Ovary (tissue), 9 donors: ENCODE data around the gene HS1BP3. TPM values are rescaled to one million over a fixed set of nuclear protein-coding genes. Genes with fewer than 3 reads are reported as not detected.

Experiments used
- DNase-seq, 5 donors: peaks; one replicate each; pipeline ENCODE4 v3.0.0-alpha.2; 2019 to 2020
- H3K27ac ChIP-seq, 2 donors: fragments of 200-600 bp; one replicate each; pipeline versions ENCODE4 v1.5.1 to v1.8.0; 2019 to 2022
- H3K27me3 ChIP-seq: fragments of 200-600 bp; one replicate; pipeline ENCODE4 v1.8.0; 2022
- H3K36me3 ChIP-seq: fragments of 200-600 bp; sonication (generic); one replicate; pipeline ENCODE4 v1.5.1; 2019
- H3K4me1 ChIP-seq: one replicate; pipeline ENCODE4 v1.8.1; 2013; ENCODE audit warnings: mild to moderate bottlenecking, moderate library complexity; ENCODE audit not compliant: insufficient read depth
- H3K4me3 ChIP-seq: fragments of 200-600 bp; sonication (generic); one replicate; pipeline ENCODE4 v1.5.1; 2017
- H3K9me3 ChIP-seq, 2 donors: fragments of 200-600 bp in 1 of 2; sonication (generic) in 1 of 2; one replicate each; pipeline versions ENCODE4 v1.5.1 to v1.8.1; 2013 to 2019; ENCODE audit warnings: mild to moderate bottlenecking in 1 of 2, moderate library complexity in 1 of 2
- EP300 ChIP-seq: sonication (generic); formaldehyde crosslinking; IDR thresholded peaks from one replicate; pipeline ENCODE4 v1.6.1; 2017; ENCODE audit warnings: antibody characterized with exemption
- POLR2A ChIP-seq: fragments of 450-650 bp; IDR thresholded peaks from one replicate; pipeline ENCODE4 v1.6.1; 2017; ENCODE audit warnings: antibody characterized with exemption, mild to moderate bottlenecking, moderate library complexity
- WGBS, 3 donors: extraction: QIAGEN DNeasy Blood & Tissue Kit in 1 of 3; methylation state at CpG; one replicate each; pipeline versions ENCODE4 v1.1.5 to v1.1.7; 2013 to 2017; 5-methylcytosine and 5-hydroxymethylcytosine counted together
- intact Hi-C, 4 donors: fragments of 100-400 bp; cut with DNase I; formaldehyde crosslinking; loops; one replicate each; pipeline versions ENCODE4 v1.11.0 to v1.15.1; 2022 to 2023
- polyA plus RNA-seq, 2 donors: library from polyadenylated mRNA; stranded (reverse); fragments of 200-250 nt in 1 of 2; fragments of 350-450 nt in 1 of 2; fragmentation: Illumina TruSeq in 1 of 2; extraction: RNeasy Lipid Tissue Mini Kit (QIAGEN cat#74804) in 1 of 2; gene quantifications; one replicate each; pipeline ENCODE4 v1.2.3, GENCODE V29; 2013 to 2014
- total RNA-seq, 7 donors: library from RNA; depleted of rRNA in 2 of 7; stranded (reverse); fragments of >200 nt in 2 of 7; fragmentation: NEBNext Ultra II Directional in 3 of 7; extraction: Animal tissue kit (Norgen Biotek cat#: 25700) in 3 of 7; gene quantifications; one replicate each; pipeline versions ENCODE4 v1.1.0 to v1.2.4, GENCODE V29; 2016 to 2023
- TF ChIP-seq, protein P1 (sequence below), 3 donors: fragments of 450-650 bp in 2 of 3; fragments of 200-600 bp in 1 of 3; IDR thresholded peaks; one replicate each; pipeline versions ENCODE4 v1.5.1 to v1.8.0; 2016 to 2022; ENCODE audit warnings: antibody characterized with exemption in 3 of 3, mild to moderate bottlenecking in 1 of 3
- donor health status: DM: no; HTN: no; CAD: no; lungs with moderate emphysema.
- donor health status: DM: no; HTN: no; CAD: no.
- donor health status: Bipolar disorder and iron deficiency.
- donor health status: DM: yes; HTN: yes; CAD: no.
- donor health status: DM: no; HTN: no; CAD: no.
- donor health status: DM: yes; HTN: yes; CAD: no.

Gene HS1BP3
- total and polyA plus RNA-seq, 9 donors: 12.0 to 24.4 (median 22.2) TPM

DNA sequence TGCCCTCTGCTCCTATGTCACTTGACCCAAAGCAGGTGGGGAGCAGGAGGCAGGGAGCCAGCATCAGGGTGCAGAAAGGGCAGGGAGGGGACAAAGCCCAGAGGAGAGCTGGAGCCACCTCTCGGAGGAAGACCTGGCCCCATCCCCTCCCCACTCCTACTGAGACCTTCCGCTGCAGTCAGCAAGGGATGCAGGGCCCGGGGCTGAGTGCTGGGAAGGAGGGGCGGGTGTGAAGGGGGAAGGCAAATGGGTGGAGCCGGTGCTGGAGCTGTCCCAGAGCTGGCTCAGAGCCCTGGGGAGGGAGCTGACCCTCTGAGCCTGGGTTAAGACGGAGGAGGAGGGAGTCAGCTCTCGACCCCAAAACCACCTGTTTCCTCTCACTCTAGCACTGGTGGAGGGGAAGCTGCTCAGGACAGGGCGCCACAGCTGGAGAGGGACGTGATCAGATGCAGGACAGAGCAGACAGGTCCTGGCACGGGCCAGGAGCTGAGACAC, 33.8 kb downstream of the HS1BP3 start:
- 13 to 19% (median 17%) methylated on average over 10 of the region's 10 CpGs for WGBS, 3 donors
- DNase-seq: peak; percentile 93 to 95 (median 94)

DNA sequence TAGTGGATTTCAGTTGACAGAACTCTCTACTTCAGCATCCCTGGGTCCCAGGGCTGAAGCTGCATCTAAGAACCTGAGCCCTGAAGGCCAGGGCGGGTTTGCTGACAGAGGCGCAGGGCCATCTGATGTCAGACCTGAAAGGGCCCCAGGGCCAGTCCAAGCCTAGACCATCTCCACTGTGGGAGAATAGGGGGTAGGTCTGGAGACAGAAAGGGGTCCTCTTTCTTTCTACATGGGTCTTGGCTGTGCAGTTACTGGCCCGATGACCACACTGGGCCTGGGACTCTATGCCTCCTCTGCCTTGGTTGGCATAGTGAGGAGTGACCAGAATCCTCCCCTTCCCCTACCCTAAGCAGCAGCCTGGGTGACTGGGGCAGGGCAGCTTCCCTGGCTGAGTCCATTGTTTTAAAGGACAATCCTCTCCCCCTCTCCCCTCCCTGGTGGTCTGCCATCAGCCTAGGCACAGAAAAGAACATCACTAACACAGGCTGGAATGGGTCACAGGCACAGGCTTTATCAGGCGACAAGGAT, 34.5 kb downstream of the HS1BP3 start:
- no peaks in the 10 kb centered on the region for H3K27me3 ChIP-seq
- peak in 3 of 5 donors; percentile 38 to 47 (median 40) for DNase-seq
- intact Hi-C loops: loop anchor here in 3 of 4 donors (5.0 kb wide), 1 partner anchor 169 kb away; the partner anchor contains the start of gene RHOB (in 3 of the 3)
- WGBS, 3 donors: 87 to 92% (median 91%) methylated on average over 4 of the region's 4 CpGs
- TF ChIP-seq EP300: no peak
- no peaks in the 10 kb centered on the region for H3K9me3 ChIP-seq
- H3K4me1 ChIP-seq: peaks cover 46% of the 10 kb centered on the region
- no peaks in the 10 kb centered on the region for H3K36me3 ChIP-seq
- no peak overlapping the region for H3K4me3 ChIP-seq
- peak overlapping the region; percentile 47 to 90 for H3K27ac ChIP-seq

More for the DNA sequence above, 33.8 kb downstream of the HS1BP3 start:
- H3K4me1 ChIP-seq: peaks cover 42% of the 10 kb centered on the region
- TF ChIP-seq, protein P1, sequence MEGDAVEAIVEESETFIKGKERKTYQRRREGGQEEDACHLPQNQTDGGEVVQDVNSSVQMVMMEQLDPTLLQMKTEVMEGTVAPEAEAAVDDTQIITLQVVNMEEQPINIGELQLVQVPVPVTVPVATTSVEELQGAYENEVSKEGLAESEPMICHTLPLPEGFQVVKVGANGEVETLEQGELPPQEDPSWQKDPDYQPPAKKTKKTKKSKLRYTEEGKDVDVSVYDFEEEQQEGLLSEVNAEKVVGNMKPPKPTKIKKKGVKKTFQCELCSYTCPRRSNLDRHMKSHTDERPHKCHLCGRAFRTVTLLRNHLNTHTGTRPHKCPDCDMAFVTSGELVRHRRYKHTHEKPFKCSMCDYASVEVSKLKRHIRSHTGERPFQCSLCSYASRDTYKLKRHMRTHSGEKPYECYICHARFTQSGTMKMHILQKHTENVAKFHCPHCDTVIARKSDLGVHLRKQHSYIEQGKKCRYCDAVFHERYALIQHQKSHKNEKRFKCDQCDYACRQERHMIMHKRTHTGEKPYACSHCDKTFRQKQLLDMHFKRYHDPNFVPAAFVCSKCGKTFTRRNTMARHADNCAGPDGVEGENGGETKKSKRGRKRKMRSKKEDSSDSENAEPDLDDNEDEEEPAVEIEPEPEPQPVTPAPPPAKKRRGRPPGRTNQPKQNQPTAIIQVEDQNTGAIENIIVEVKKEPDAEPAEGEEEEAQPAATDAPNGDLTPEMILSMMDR (IDR thresholded peaks at IDR 0.05): no peak
- peak; percentile 39 for TF ChIP-seq POLR2A
- intact Hi-C loops: loop anchor here in 3 of 4 donors (5.0 kb wide), 1 partner anchor 170 kb away; the partner anchor contains the start of gene RHOB (in 3 of the 3)
- no peaks in the 10 kb centered on the region for H3K36me3 ChIP-seq
- H3K9me3 ChIP-seq: no peaks in the 10 kb centered on the region
- no peaks in the 10 kb centered on the region for H3K27me3 ChIP-seq
- H3K27ac ChIP-seq: peak overlapping the region; percentile 47 to 90
- H3K4me3 ChIP-seq: no peak overlapping the region

DNA sequence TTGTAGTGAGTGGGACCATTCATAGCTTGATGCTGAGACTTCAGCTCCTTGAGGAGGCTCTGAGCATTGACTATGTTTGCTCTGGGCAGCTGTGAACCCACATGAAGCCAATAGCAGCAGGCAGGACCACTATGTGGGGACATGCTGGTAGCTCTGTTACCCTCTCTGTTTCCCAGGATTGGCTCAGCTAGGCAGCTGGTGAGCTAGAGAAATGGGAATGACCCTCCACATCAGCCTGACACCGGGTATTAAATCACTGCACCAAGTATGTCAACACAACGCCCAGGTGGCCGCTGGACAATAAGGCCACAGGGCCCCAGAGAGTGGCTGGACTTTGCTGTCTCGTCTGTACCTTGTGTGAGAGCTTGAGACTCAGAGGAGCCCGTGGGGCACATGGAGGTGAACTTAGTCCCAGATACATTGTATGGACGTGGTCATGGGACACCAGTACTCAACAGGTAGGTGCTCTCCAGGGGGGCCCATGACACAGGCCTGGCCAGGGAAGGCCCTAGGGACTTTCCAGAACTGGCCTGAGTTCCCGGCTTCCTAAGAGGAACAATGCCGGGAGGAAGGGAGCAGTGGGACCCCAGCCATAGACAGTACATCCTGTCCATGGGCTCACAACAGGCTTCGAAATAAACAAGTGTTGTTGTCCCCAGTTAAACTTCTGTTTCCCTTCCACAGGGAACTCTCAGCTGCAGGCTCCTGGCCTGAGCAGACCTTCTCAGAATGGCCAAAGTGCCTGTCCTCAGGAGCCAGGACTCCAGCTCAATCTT, 35.2 kb downstream of the HS1BP3 start:
- WGBS, 3 donors: 73 to 77% (median 74%) methylated on average over 6 to 9 of the region's 9 CpGs
- Histone ChIP-seq H3K36me3 (no peaks in the 10 kb centered on the region), H3K9me3 (no peaks in the 10 kb centered on the region), H3K4me3 (no peak overlapping the region), H3K27me3 (no peaks in the 10 kb centered on the region), H3K4me1 (peaks cover 49% of the 10 kb centered on the region), H3K27ac (peak overlapping the region; percentile 47 to 90)
- TF ChIP-seq EP300 (no peak), POLR2A (no peak)
- TF ChIP-seq, protein P1 (IDR thresholded peaks at IDR 0.05): no peak
- intact Hi-C loops: loop anchor here in 3 of 4 donors (5.0 kb wide), 1 partner anchor 168 kb away; the partner anchor contains the start of gene RHOB (in 3 of the 3)
- peak in 3 of 5 donors; percentile 34 to 51 (median 37) for DNase-seq

GRCh38 chr2:20615068-20615465, 35.8 kb downstream of the HS1BP3 start:
- Histone ChIP-seq H3K27me3 (no peaks in the 10 kb centered on the region), H3K4me3 (no peak overlapping the region), H3K36me3 (no peaks in the 10 kb centered on the region), H3K27ac (peak overlapping the region; percentile 47 to 90), H3K9me3 (no peaks in the 10 kb centered on the region), H3K4me1 (peaks cover 49% of the 10 kb centered on the region)
- 86 to 91% (median 90%) methylated on average over 6 of the region's 6 CpGs for WGBS, 3 donors
- peak in 3 of 5 donors; percentile 30 to 41 (median 41) for DNase-seq
- intact Hi-C loops: loop anchor here in 3 of 4 donors (5.0 kb wide), 1 partner anchor 168 kb away; the partner anchor contains the start of gene RHOB (in 3 of the 3)
- TF ChIP-seq EP300: no peak
- TF ChIP-seq, protein P1 (IDR thresholded peaks at IDR 0.05): no peak
- no peak for TF ChIP-seq POLR2A
